Measurements from ENCODE around the gene CXCR6. TPM values are rescaled to one million over a fixed set of nuclear protein-coding genes. Genes with fewer than 3 reads are reported as not detected.

Gene CXCR6
- total and polyA plus RNA-seq, 7 donors: 0.05 to 0.50 (median 0.10) TPM; not detected in 4

- Histone ChIP-seq H3K36me3 (ENCODE audit: insufficient read depth in 1 of 2, low read depth in 1 of 2) (peaks cover 0 to 58% of the 10 kb centered on the region in 2 donors), H3K27ac (no peak overlapping the region), H3K27me3 (ENCODE audit: insufficient read depth in 3 of 3, low read length in 2 of 3) (no peaks in the 10 kb centered on the region), H3K4me1 (peaks cover 28% of the 10 kb centered on the region), H3K9me3 (no peaks in the 10 kb centered on the region), H3K4me3 (no peak overlapping the region)
- 95 to 98% (median 97%) methylated on average over 4 of the region's 4 CpGs for WGBS, 3 donors
- no peak for TF ChIP-seq CTCF (IDR thresholded peaks at IDR 0.05)
- ATAC-seq: no peak
- no peak for DNase-seq
- intact Hi-C loops (cut with DNase I): loop anchor here (2.0 to 5.0 kb wide), 2 partner anchors 59 to 139 kb away; partner anchors contain the start of gene FYCO1 (in 1 of the 2)
These were observed 5.2 kb upstream of the CXCR6 start for GRCh38 chr3:45938043-45938435.

- Histone ChIP-seq H3K4me1 (peaks cover 28% of the 10 kb centered on the region), H3K4me3 (no peak overlapping the region), H3K27ac (peak overlapping the region; percentile 78), H3K36me3 (ENCODE audit: insufficient read depth in 1 of 2, low read depth in 1 of 2) (peaks cover 0 to 50% of the 10 kb centered on the region in 2 donors), H3K9me3 (no peaks in the 10 kb centered on the region), H3K27me3 (ENCODE audit: insufficient read depth in 3 of 3, low read length in 2 of 3) (no peaks in the 10 kb centered on the region)
- DNase-seq: peak; percentile 76 to 88
- intact Hi-C loops (cut with DNase I): loop anchor here (1.0 to 5.0 kb wide), 3 partner anchors 58 to 139 kb away; partner anchors contain the start of gene FYCO1 (in 1 of the 2)
- peak; percentile 90 for TF ChIP-seq CTCF (IDR thresholded peaks at IDR 0.05)
- WGBS, 3 donors: 10 to 12% (median 11%) methylated on average over 4 of the region's 4 CpGs
- ATAC-seq: peak; percentile 92 to 96 (median 95)
These were observed 4.4 kb upstream of the CXCR6 start for GRCh38 chr3:45938864-45939263.

- H3K27me3 ChIP-seq (ENCODE audit: insufficient read depth in 3 of 3, low read length in 2 of 3): no peaks in the 10 kb centered on the region
- intact Hi-C loops (cut with DNase I): loop anchor here (1.0 to 5.0 kb wide), 3 partner anchors 58 to 139 kb away; partner anchors contain the start of gene FYCO1 (in 1 of the 2)
- no peak overlapping the region for H3K4me3 ChIP-seq
- no peak for TF ChIP-seq CTCF (IDR thresholded peaks at IDR 0.05)
- H3K36me3 ChIP-seq (ENCODE audit: insufficient read depth in 1 of 2, low read depth in 1 of 2): peaks cover 0 to 45% of the 10 kb centered on the region in 2 donors
- 31 to 43% (median 36%) methylated on average over 5 of the region's 5 CpGs for WGBS, 3 donors
- no peak for DNase-seq
- ATAC-seq: peak; percentile 10 to 40 (median 26)
- peaks cover 28% of the 10 kb centered on the region for H3K4me1 ChIP-seq
- no peaks in the 10 kb centered on the region for H3K9me3 ChIP-seq
- H3K27ac ChIP-seq: peak overlapping the region; percentile 78
These were observed 3.9 kb upstream of the CXCR6 start for GRCh38 chr3:45939341-45939771.

GRCh38 chr3:45940004-45940780 is 3.1 kb upstream of the CXCR6 start:
- H3K4me3 ChIP-seq: no peak overlapping the region
- no peak for DNase-seq
- H3K9me3 ChIP-seq: no peaks in the 10 kb centered on the region
- ATAC-seq: no peak
- WGBS, 3 donors: 57 to 78% (median 61%) methylated on average over 7 of the region's 7 CpGs
- H3K4me1 ChIP-seq: peaks cover 35% of the 10 kb centered on the region
- no peaks in the 10 kb centered on the region for H3K27me3 ChIP-seq (ENCODE audit: insufficient read depth in 3 of 3, low read length in 2 of 3)
- peaks cover 0 to 41% of the 10 kb centered on the region in 2 donors for H3K36me3 ChIP-seq (ENCODE audit: insufficient read depth in 1 of 2, low read depth in 1 of 2)
- intact Hi-C loops (cut with DNase I): loop anchor here (5.0 kb wide), 2 partner anchors 57 to 437 kb away; partner anchors contain the start of gene FYCO1 (in 1 of the 2)
- no peak for TF ChIP-seq CTCF (IDR thresholded peaks at IDR 0.05)
- peak overlapping the region; percentile 78 for H3K27ac ChIP-seq

Data from psoas muscle (tissue), 8 donors.